Measurements from ENCODE around the gene EFL1. TPM values are rescaled to one million over a fixed set of nuclear protein-coding genes. Genes with fewer than 3 reads are reported as not detected.

The EFL1 gene
- total and polyA plus RNA-seq, 2 donors from 2014 or later = 9.2 to 16.6 TPM

DNA sequence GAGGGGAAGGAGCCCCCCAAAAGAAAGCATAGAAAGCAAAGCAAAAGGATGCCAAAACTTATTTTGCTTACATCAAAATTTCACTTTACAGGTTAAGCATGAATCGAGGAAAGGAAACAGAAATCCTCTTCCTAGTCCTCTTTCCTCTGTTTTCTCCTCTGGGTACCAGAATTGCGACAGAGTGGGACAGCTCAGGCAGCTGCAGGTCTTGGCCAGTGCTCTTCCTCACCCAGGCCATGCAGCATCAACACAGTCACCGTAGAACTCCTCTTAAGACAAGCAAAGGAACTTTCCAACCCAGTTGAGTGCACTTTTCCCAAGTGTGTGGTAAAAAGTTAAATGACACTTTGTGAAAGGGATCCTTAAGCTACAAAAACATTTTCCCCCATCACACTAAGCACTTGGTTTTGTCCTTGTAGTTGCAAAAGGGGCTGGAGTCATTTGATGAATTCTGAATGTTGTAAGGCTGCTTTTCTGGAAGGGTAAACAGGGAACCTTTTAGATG, 170.8 kb downstream of the EFL1 start:
- no peak overlapping the region for H3K4me3 ChIP-seq (ENCODE audit: low read length in 3 of 3)
- H3K9me3 ChIP-seq (ENCODE audit: control insufficient read depth in 2 of 3, insufficient read depth in 1 of 3, low read length in 3 of 3) = no peaks in the 10 kb centered on the region
- H3K4me1 ChIP-seq (ENCODE audit: control insufficient read depth in 2 of 3, insufficient read depth in 2 of 3, low read depth in 1 of 3, low read length in 3 of 3) = no peaks in the 10 kb centered on the region
- no peaks in the 10 kb centered on the region for H3K36me3 ChIP-seq (ENCODE audit: control insufficient read depth in 2 of 3, insufficient read depth in 3 of 3, low read length in 3 of 3)
- no peaks in the 10 kb centered on the region for H3K27me3 ChIP-seq (ENCODE audit: control insufficient read depth, insufficient read depth, low read length)
- TF ChIP-seq, protein P1, sequence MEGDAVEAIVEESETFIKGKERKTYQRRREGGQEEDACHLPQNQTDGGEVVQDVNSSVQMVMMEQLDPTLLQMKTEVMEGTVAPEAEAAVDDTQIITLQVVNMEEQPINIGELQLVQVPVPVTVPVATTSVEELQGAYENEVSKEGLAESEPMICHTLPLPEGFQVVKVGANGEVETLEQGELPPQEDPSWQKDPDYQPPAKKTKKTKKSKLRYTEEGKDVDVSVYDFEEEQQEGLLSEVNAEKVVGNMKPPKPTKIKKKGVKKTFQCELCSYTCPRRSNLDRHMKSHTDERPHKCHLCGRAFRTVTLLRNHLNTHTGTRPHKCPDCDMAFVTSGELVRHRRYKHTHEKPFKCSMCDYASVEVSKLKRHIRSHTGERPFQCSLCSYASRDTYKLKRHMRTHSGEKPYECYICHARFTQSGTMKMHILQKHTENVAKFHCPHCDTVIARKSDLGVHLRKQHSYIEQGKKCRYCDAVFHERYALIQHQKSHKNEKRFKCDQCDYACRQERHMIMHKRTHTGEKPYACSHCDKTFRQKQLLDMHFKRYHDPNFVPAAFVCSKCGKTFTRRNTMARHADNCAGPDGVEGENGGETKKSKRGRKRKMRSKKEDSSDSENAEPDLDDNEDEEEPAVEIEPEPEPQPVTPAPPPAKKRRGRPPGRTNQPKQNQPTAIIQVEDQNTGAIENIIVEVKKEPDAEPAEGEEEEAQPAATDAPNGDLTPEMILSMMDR (IDR thresholded peaks at IDR 0.05; ENCODE audit: borderline replicate concordance, extremely low read depth, insufficient read depth) = no peak
- no peak for FAIRE-seq
- H3K9ac ChIP-seq (ENCODE audit: low read length in 3 of 3) = no peak overlapping the region
- intact Hi-C loops (cut with DNase I) = no loop called here
- no peak for DNase-seq
- H3K27ac ChIP-seq (ENCODE audit: low read depth in 2 of 2, low read length in 2 of 2) = no peak overlapping the region

DNA sequence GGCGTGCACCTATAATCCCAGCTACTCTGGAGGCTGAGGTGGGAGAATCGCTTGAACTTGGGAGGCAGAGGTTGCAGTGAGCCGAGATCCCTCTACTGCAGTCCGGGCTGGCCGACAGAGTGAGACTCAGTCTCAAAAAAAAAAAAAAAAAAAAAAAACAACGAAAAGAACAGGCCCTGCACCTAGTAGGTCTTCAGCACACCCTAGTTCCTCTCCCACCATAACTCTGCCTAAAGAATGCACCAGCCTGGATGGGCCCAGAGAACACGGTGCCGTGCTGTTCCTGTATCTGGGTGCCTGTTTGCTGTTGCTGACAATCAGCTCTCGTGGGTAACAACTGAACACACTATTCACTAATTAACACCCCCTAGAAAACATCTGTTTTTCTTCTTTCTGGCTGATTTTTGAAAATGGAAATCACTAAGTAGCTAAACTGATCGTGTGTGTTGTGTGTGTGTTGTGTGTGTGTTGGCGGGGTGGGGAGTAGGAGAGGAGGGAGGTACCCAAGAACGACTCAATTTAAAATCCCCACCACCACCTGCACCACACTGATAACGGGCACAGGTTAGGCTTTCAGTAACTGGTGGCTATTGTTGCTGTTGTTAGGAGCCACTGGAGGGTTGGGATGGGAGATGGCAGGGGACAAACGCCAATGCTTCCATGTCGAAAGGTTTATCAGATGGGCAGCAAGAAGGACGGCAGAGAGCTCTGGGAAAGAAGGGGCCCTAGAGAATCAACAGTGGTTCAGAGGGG, 176.1 kb downstream of the EFL1 start:
- TF ChIP-seq, protein P1 (IDR thresholded peaks at IDR 0.05; ENCODE audit: borderline replicate concordance, extremely low read depth, insufficient read depth) = no peak

DNA sequence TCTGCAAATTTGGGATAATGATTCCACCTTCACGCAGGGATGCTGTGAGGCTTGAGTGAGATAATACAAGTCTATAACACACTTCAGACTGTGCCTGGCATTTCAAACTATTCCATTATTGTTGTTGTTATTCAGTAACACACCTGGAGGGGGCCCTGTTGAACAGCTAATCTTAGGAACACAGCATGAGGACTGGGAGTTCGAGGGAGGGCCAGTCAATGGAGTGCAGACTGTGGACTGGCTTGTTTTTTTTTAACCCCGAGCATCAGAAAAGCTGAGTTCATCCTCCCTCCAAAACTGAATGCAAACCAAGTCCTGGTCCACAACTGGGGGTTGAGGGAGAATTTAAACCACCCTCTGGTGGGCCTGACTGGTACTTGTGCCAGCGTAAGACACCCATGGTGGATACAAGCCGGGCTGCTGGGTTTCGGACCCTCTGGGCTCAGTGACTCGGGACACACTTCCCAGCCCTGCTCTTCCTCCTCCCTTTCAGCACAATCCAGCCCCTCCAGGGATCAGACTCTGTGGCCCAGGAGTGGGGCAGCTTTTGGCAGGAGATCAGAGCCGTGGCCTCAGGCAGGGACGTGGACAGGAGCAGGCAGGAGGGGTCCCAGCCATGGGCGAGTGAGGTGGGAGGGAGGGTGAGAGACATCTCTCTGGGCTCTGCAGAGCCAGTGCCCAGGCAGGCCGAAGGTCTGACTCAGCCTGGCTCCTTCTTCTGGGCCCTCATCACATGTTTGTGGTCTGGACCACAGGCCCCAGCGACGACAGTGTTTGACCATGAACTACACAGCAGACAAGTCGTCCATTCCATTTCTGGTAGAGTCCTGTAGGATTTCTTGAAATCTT, 180.4 kb downstream of the EFL1 start:
- H3K9me3 ChIP-seq (ENCODE audit: control insufficient read depth in 2 of 3, insufficient read depth in 1 of 3, low read length in 3 of 3) = no peaks in the 10 kb centered on the region
- no peak overlapping the region for H3K9ac ChIP-seq (ENCODE audit: low read length in 3 of 3)
- H3K4me1 ChIP-seq (ENCODE audit: control insufficient read depth in 2 of 3, insufficient read depth in 2 of 3, low read depth in 1 of 3, low read length in 3 of 3) = no peaks in the 10 kb centered on the region
- no peak overlapping the region for H3K4me3 ChIP-seq (ENCODE audit: low read length in 3 of 3)
- H3K27me3 ChIP-seq (ENCODE audit: control insufficient read depth, insufficient read depth, low read length) = no peaks in the 10 kb centered on the region
- H3K36me3 ChIP-seq (ENCODE audit: control insufficient read depth in 2 of 3, insufficient read depth in 3 of 3, low read length in 3 of 3) = no peaks in the 10 kb centered on the region
- DNase-seq (peak in 1 of 5 donors; percentile 19), FAIRE-seq (no peak)
- TF ChIP-seq, protein P1 (IDR thresholded peaks at IDR 0.05; ENCODE audit: borderline replicate concordance, extremely low read depth, insufficient read depth) = no peak
- H3K27ac ChIP-seq (ENCODE audit: low read depth in 2 of 2, low read length in 2 of 2) = no peak overlapping the region
- intact Hi-C loops (cut with DNase I) = no loop called here

More for the DNA sequence above, 176.1 kb downstream of the EFL1 start:
- FAIRE-seq = no peak
- H3K4me3 ChIP-seq (ENCODE audit: low read length in 3 of 3) = no peak overlapping the region
- intact Hi-C loops (cut with DNase I) = no loop called here
- no peak overlapping the region for H3K9ac ChIP-seq (ENCODE audit: low read length in 3 of 3)
- H3K27ac ChIP-seq (ENCODE audit: low read depth in 2 of 2, low read length in 2 of 2) = no peak overlapping the region
- DNase-seq = no peak
- no peaks in the 10 kb centered on the region for H3K27me3 ChIP-seq (ENCODE audit: control insufficient read depth, insufficient read depth, low read length)
- no peaks in the 10 kb centered on the region for H3K4me1 ChIP-seq (ENCODE audit: control insufficient read depth in 2 of 3, insufficient read depth in 2 of 3, low read depth in 1 of 3, low read length in 3 of 3)
- H3K9me3 ChIP-seq (ENCODE audit: control insufficient read depth in 2 of 3, insufficient read depth in 1 of 3, low read length in 3 of 3) = no peaks in the 10 kb centered on the region
- no peaks in the 10 kb centered on the region for H3K36me3 ChIP-seq (ENCODE audit: control insufficient read depth in 2 of 3, insufficient read depth in 3 of 3, low read length in 3 of 3)

Measured in kidney (tissue), 14 donors.